Activated CD4-positive, alpha-beta T cell treated with anti-CD3 and anti-CD28 coated beads, Interleukin-2, amount 50 U/mL, for 1 hour (primary cell): Measurements from ENCODE around the gene CACNG8.

Experiments used
- DNase-seq: peaks from one replicate; pipeline ENCODE4 v3.0.0-alpha.2; 2020

Gene CACNG8

GRCh38 chr19:53965091-53965490 is 2.4 kb downstream of the CACNG8 start:
- DNase-seq = no peak

- no peak for DNase-seq
Measured at GRCh38 chr19:53966931-53967330, 4.2 kb downstream of the CACNG8 start.

- no peak for DNase-seq
Measured at GRCh38 chr19:53969366-53969765, 6.6 kb downstream of the CACNG8 start.

GRCh38 chr19:53971673-53972072 is 8.9 kb downstream of the CACNG8 start:
- DNase-seq = no peak

- peak; percentile 62 for DNase-seq
Measured at GRCh38 chr19:53977429-53977990, 14.8 kb downstream of the CACNG8 start.

- DNase-seq = no peak
Measured at GRCh38 chr19:53977991-53978731, 15.4 kb downstream of the CACNG8 start.

- DNase-seq = no peak
Measured at GRCh38 chr19:53978975-53979801, 16.5 kb downstream of the CACNG8 start.

GRCh38 chr19:53980539-53981375 is 18.0 kb downstream of the CACNG8 start:
- no peak for DNase-seq

- DNase-seq = no peak
Measured at GRCh38 chr19:53981376-53981951, 18.7 kb downstream of the CACNG8 start.

- DNase-seq = no peak
Measured at GRCh38 chr19:53982001-53982451, 19.3 kb downstream of the CACNG8 start.

GRCh38 chr19:53982611-53983010 is 19.9 kb downstream of the CACNG8 start:
- no peak for DNase-seq

- no peak for DNase-seq
Measured at GRCh38 chr19:53983457-53984289, 20.9 kb downstream of the CACNG8 start.

- DNase-seq = no peak
Measured at GRCh38 chr19:53985863-53986262, 23.1 kb downstream of the CACNG8 start.

- no peak for DNase-seq
Measured at GRCh38 chr19:53988981-53989380, 26.2 kb downstream of the CACNG8 start.

GRCh38 chr19:53989600-53990533 is 27.1 kb downstream of the CACNG8 start:
- DNase-seq = no peak

- DNase-seq = no peak
Measured at GRCh38 chr19:53991224-53992113, 28.7 kb downstream of the CACNG8 start, which contains the start of gene CACNG6. Gene CACNG6 (plus strand): TSS chr19:53991637. CDS start chr19:53992878, 1,241 bp downstream.

GRCh38 chr19:53992211-53992610 is 29.5 kb downstream of the CACNG8 start:
- DNase-seq = no peak

- DNase-seq = no peak
Measured at GRCh38 chr19:53992815-53993214, 30.1 kb downstream of the CACNG8 start.

GRCh38 chr19:53993448-53993847 is 30.7 kb downstream of the CACNG8 start:
- DNase-seq = no peak
